ENCODE measurements around the gene NOX3. TPM values are rescaled to one million over a fixed set of nuclear protein-coding genes. Genes with fewer than 3 reads are reported as not detected.
"Not testable (repeated sequence)": the region's sequence is repeated elsewhere in the genome, so short reads cannot be mapped to it uniquely, and the experiment has no call there.

Gene NOX3
- total and polyA plus RNA-seq, 9 of the 15 experiments (the other 6 are each of a cell fraction or from before 2014, with no cell fraction given): not detected

DNA sequence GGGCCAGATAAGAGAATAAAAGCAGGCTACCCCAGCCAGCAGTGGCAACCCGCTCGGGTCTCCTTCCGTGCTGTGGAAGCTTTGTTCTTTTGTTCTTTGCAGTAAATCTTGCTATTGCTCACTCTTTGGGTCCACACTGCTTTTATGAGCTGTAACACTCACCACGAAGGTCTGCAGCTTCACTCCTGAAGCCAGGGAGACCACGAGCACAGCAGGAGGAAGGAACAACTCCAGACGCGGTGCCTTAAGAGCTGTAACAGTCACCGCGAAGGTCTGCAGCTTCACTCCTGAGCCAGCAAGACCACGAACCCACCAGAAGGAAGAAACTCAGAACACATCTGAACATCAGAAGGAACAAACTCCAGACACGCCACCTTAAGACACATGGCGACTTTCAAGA is 91.6 kb downstream of the NOX3 start:
- ATAC-seq; H4K20me1 ChIP-seq (replicated peaks; ENCODE audit: control insufficient read depth, insufficient read depth, low read length); H3K4me1 ChIP-seq (replicated peaks in 1 of 2; ENCODE audit: control insufficient read depth in 2 of 2, insufficient read depth in 2 of 2, low read length in 2 of 2); H3K4me3 ChIP-seq; CTCF ChIA-PET (ENCODE audit: low intra/inter-chr PET ratio); in situ Hi-C loops (cut with MboI); H3K9me1 ChIP-seq (ENCODE audit: control insufficient read depth, insufficient read depth, low read length); H3K36me3 ChIP-seq (ENCODE audit: control insufficient read depth, insufficient read depth, low read length); H3K79me2 ChIP-seq (ENCODE audit: control insufficient read depth, insufficient read depth, low read length); BruUV-seq (replicated peaks); H3K27ac ChIP-seq (ENCODE audit: extremely low read depth, low read depth, low read length); intact Hi-C loops (cut with micrococcal nuclease); FAIRE-seq; H3K9ac ChIP-seq (ENCODE audit: insufficient read depth in 1 of 2, low read depth in 2 of 2, low read length in 2 of 2); H3K27me3 ChIP-seq (ENCODE audit: control insufficient read depth in 2 of 2, insufficient read depth in 2 of 2, low read length in 2 of 2); DNase-seq (ENCODE audit: extremely low read depth in 1 of 4, low spot score in 3 of 4); H3K9me3 ChIP-seq (replicated peaks; ENCODE audit: control insufficient read depth, insufficient read depth, low read depth, low read length): not testable (repeated sequence)
- WGBS (ENCODE audit: insufficient coverage, low coverage, missing lambda C conversion rate): 11% methylated on average over 12 of the region's 12 CpGs
- POLR2A ChIA-PET: interaction anchor here (0.6 kb wide), 1 partner anchor 746 kb away, joined by 3 read pairs; no protein-coding TSS in a partner anchor
- 0 out of 2 replicates have a peak, but pooled peaks have one; percentile 24 for TF ChIP-seq POLR2G (IDR thresholded peaks at IDR 0.05; ENCODE audit: low read depth, low read length)
- TF ChIP-seq, protein P1, sequence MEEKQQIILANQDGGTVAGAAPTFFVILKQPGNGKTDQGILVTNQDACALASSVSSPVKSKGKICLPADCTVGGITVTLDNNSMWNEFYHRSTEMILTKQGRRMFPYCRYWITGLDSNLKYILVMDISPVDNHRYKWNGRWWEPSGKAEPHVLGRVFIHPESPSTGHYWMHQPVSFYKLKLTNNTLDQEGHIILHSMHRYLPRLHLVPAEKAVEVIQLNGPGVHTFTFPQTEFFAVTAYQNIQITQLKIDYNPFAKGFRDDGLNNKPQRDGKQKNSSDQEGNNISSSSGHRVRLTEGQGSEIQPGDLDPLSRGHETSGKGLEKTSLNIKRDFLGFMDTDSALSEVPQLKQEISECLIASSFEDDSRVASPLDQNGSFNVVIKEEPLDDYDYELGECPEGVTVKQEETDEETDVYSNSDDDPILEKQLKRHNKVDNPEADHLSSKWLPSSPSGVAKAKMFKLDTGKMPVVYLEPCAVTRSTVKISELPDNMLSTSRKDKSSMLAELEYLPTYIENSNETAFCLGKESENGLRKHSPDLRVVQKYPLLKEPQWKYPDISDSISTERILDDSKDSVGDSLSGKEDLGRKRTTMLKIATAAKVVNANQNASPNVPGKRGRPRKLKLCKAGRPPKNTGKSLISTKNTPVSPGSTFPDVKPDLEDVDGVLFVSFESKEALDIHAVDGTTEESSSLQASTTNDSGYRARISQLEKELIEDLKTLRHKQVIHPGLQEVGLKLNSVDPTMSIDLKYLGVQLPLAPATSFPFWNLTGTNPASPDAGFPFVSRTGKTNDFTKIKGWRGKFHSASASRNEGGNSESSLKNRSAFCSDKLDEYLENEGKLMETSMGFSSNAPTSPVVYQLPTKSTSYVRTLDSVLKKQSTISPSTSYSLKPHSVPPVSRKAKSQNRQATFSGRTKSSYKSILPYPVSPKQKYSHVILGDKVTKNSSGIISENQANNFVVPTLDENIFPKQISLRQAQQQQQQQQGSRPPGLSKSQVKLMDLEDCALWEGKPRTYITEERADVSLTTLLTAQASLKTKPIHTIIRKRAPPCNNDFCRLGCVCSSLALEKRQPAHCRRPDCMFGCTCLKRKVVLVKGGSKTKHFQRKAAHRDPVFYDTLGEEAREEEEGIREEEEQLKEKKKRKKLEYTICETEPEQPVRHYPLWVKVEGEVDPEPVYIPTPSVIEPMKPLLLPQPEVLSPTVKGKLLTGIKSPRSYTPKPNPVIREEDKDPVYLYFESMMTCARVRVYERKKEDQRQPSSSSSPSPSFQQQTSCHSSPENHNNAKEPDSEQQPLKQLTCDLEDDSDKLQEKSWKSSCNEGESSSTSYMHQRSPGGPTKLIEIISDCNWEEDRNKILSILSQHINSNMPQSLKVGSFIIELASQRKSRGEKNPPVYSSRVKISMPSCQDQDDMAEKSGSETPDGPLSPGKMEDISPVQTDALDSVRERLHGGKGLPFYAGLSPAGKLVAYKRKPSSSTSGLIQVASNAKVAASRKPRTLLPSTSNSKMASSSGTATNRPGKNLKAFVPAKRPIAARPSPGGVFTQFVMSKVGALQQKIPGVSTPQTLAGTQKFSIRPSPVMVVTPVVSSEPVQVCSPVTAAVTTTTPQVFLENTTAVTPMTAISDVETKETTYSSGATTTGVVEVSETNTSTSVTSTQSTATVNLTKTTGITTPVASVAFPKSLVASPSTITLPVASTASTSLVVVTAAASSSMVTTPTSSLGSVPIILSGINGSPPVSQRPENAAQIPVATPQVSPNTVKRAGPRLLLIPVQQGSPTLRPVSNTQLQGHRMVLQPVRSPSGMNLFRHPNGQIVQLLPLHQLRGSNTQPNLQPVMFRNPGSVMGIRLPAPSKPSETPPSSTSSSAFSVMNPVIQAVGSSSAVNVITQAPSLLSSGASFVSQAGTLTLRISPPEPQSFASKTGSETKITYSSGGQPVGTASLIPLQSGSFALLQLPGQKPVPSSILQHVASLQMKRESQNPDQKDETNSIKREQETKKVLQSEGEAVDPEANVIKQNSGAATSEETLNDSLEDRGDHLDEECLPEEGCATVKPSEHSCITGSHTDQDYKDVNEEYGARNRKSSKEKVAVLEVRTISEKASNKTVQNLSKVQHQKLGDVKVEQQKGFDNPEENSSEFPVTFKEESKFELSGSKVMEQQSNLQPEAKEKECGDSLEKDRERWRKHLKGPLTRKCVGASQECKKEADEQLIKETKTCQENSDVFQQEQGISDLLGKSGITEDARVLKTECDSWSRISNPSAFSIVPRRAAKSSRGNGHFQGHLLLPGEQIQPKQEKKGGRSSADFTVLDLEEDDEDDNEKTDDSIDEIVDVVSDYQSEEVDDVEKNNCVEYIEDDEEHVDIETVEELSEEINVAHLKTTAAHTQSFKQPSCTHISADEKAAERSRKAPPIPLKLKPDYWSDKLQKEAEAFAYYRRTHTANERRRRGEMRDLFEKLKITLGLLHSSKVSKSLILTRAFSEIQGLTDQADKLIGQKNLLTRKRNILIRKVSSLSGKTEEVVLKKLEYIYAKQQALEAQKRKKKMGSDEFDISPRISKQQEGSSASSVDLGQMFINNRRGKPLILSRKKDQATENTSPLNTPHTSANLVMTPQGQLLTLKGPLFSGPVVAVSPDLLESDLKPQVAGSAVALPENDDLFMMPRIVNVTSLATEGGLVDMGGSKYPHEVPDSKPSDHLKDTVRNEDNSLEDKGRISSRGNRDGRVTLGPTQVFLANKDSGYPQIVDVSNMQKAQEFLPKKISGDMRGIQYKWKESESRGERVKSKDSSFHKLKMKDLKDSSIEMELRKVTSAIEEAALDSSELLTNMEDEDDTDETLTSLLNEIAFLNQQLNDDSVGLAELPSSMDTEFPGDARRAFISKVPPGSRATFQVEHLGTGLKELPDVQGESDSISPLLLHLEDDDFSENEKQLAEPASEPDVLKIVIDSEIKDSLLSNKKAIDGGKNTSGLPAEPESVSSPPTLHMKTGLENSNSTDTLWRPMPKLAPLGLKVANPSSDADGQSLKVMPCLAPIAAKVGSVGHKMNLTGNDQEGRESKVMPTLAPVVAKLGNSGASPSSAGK (IDR thresholded peaks at IDR 0.05): peak; percentile 32; the same call in 1 of the 2 replicates
- 0 out of 2 replicates have a peak, but pooled peaks have one; percentile 20 for TF ChIP-seq POLR2H (tag; IDR thresholded peaks at IDR 0.05; ENCODE audit: low read depth)
- Histone ChIP-seq H3K4me2 (ENCODE audit: insufficient read depth, low read length) (peak overlapping the region; percentile 29), H2AFZ (ENCODE audit: low read depth, low read length) (0 out of 2 replicates have a peak overlapping the region, but pooled peaks have one; percentile 49)

DNA sequence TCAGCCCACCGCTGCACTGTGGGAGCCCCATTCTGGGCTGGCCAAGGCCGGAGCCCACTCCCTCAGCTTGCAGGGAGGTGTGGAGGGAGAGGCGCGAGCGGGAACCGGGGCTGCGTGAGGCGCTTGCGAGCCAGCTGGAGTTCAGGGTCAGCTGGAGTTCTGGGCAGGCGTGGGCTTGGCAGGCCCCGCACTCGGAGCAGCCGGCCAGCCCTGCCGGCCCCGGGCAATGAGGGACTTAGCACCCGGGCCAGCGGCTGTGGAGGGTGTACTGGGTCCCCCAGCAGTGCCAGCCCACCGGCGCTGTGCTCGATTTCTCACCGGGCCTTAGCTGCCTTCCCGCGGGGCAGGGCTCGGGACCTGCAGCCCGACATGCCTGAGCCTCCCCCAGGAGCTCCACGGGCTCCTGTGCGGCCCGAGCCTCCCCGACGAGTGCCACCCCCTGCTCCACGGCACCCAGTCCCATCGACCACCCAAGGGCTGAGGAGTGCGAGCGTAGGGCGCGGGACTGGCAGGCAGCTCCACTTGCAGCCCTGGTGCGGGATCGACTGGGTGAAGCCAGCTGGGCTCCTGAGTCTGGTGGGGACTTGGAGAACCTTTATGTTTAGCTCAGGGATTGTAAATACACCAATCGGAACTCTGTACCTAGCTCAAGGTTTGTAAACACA is 92.5 kb downstream of the NOX3 start:
- DNase-seq (ENCODE audit: extremely low read depth in 1 of 4, low spot score in 3 of 4); H3K27me3 ChIP-seq (ENCODE audit: control insufficient read depth in 2 of 2, insufficient read depth in 2 of 2, low read length in 2 of 2); H3K4me1 ChIP-seq (replicated peaks in 1 of 2; ENCODE audit: control insufficient read depth in 2 of 2, insufficient read depth in 2 of 2, low read length in 2 of 2); H3K36me3 ChIP-seq (ENCODE audit: control insufficient read depth, insufficient read depth, low read length); H4K20me1 ChIP-seq (replicated peaks; ENCODE audit: control insufficient read depth, insufficient read depth, low read length); ATAC-seq; FAIRE-seq; POLR2A ChIA-PET; H3K9me3 ChIP-seq (replicated peaks; ENCODE audit: control insufficient read depth, insufficient read depth, low read depth, low read length); H3K4me2 ChIP-seq (ENCODE audit: insufficient read depth, low read length); H3K9ac ChIP-seq (ENCODE audit: insufficient read depth in 1 of 2, low read depth in 2 of 2, low read length in 2 of 2); H3K27ac ChIP-seq (ENCODE audit: extremely low read depth, low read depth, low read length); in situ Hi-C loops (cut with MboI); intact Hi-C loops (cut with micrococcal nuclease); CTCF ChIA-PET (ENCODE audit: low intra/inter-chr PET ratio); H2AFZ ChIP-seq (ENCODE audit: low read depth, low read length); H3K4me3 ChIP-seq; H3K9me1 ChIP-seq (ENCODE audit: control insufficient read depth, insufficient read depth, low read length); BruUV-seq (replicated peaks); H3K79me2 ChIP-seq (ENCODE audit: control insufficient read depth, insufficient read depth, low read length): not testable (repeated sequence)
- 17% methylated on average over 20 of the region's 39 CpGs for WGBS (ENCODE audit: insufficient coverage, low coverage, missing lambda C conversion rate)

All from K562 (cell line).